Frontal cortex (tissue), 4 donors: ENCODE measurements around the gene DBN1. TPM values are rescaled to one million over a fixed set of nuclear protein-coding genes. Genes with fewer than 3 reads are reported as not detected.
A peak's percentile ranks its signal among the peaks of the same experiment; 100 is the strongest.

ENCODE experiments used
- DNase-seq, 2 donors: peaks; one replicate each; pipeline ENCODE4 v3.0.0; 2012; ENCODE audit warnings: low spot score in 2 of 2
- FAIRE-seq: peaks from 2 replicates; lab custom pipeline; 2012; peaks lifted over from hg19 to GRCh38; lab: Jason Lieb, UNC
- total RNA-seq: library from RNA; depleted of rRNA; stranded (reverse); fragments of >200 nt; gene quantifications from one replicate; pipeline ENCODE4 v1.2.3, GENCODE V29; 2014
- donor health status: control.
- donor health status: control.
- donor health status: control.

The DBN1 gene
- total RNA-seq, 1 donor from 2014 or later, result 187 TPM

- FAIRE-seq, result no peak
- DNase-seq, result no peak
Measured at GRCh38 chr5:177507165-177507564, 33.7 kb upstream of the DBN1 start.

DNA sequence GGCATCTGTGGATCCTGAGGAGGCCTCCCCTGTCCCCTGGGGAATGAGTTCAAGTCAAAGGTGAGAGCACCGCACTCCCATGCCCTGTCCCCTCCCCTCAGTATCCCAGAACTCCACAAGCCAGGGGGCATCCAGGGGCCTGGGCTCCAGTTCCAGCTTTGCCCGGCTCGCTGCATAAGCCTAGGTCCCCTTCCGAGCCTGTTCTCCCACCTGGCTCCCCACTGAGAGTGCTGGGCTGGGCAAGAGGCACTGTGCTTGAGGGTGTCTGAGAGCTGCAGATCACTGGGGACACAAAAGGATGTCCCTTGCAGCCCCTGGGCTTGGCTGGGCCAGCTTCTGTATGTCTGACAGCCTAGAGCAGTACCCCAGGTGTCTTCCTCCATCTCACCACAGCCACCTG, 31.6 kb upstream of the DBN1 start:
- FAIRE-seq (no peak), DNase-seq (no peak)

- FAIRE-seq, result no peak
- DNase-seq, result no peak
Measured at GRCh38 chr5:177504086-177505056, 30.9 kb upstream of the DBN1 start.

GRCh38 chr5:177503351-177504085, 30.1 kb upstream of the DBN1 start:
- no peak for FAIRE-seq

GRCh38 chr5:177502886-177503285, 29.5 kb upstream of the DBN1 start:
- no peak for DNase-seq
- FAIRE-seq, result no peak

More at GRCh38 chr5:177503351-177504085, 30.1 kb upstream of the DBN1 start:
- DNase-seq, result no peak

GRCh38 chr5:177501874-177502678, 28.6 kb upstream of the DBN1 start:
- no peak for DNase-seq
- FAIRE-seq, result no peak

DNA sequence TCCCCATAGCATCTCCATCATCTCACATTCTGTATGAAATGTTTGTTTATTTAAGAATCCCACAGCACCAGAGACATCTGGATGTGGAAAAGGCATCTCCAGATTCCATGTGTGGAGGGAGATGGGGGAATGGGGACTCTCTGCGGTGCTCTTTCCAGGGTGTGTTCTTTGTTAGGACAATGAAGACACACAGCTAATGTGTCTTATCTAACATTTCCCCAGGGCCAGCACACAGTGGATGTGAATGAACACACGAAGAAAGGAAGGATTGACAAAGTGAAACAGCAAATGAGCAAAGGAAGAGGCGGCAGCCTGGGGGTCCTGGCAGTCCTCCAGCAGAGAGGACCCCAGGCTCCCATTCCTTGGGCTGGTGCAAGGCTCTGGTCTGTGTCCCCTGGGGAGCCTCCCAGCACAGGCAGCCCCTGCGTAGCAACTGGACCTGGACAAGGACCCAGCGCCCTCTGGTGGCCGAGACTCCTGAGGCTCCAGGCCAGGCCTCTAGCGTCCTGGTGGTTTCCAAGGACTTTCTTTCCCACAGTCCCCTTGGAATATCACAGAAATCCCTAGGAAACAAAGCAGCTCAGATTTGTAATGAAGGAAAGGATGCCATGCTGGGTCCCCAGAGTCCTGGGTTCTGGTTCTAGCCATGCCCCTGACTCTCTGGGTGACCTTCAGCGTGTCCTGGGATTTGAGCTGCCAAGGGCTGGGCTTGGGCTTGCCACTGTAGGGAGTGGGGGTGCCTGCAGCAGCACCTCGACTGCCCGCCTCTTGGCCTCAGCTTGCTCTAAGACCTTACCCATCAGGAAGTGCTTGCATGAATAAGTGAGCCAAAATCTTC, 27.5 kb upstream of the DBN1 start:
- FAIRE-seq, result no peak
- peak; percentile 84 to 88 for DNase-seq

GRCh38 chr5:177499842-177500241, 26.4 kb upstream of the DBN1 start:
- FAIRE-seq (no peak), DNase-seq (no peak)

DNA sequence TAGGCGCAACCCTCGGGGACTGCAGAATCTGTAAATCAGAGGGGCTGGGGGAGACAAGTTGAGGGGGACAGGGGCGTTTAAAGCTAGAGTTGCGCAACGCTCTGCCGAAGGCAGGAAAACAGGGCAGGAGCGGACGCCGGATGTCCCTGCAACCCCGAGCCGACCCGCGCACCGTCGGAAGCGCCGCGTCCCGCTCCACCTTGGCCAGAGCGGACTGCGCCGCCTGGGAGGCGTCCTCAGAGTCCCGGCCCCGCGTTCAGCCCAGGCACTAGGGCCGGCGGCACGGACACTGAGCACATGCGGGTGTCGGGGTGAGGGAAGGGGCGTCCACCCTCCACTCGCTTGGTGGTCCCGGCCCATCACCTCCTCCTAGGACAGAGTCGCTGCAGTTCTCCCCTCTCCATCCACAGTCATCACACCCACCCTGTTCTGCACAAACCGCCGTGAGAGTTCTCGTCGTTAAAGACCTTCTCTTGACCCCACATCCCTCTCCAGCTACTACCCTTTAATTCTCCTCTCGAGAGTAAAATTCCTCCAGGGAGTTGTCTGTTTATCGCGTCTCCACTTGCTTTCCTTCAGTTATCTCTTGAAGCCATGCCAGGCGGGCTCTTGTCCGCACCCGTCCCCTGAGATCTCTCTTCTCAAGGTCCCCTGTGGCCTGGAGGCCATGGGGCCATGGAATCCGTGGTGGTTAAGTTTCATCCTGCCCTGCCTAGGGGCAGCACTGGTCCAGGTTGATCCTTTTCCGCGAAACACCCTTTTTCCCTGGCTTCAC, 24.8 kb upstream of the DBN1 start:
- DNase-seq (no peak), FAIRE-seq (no peak)

DNA sequence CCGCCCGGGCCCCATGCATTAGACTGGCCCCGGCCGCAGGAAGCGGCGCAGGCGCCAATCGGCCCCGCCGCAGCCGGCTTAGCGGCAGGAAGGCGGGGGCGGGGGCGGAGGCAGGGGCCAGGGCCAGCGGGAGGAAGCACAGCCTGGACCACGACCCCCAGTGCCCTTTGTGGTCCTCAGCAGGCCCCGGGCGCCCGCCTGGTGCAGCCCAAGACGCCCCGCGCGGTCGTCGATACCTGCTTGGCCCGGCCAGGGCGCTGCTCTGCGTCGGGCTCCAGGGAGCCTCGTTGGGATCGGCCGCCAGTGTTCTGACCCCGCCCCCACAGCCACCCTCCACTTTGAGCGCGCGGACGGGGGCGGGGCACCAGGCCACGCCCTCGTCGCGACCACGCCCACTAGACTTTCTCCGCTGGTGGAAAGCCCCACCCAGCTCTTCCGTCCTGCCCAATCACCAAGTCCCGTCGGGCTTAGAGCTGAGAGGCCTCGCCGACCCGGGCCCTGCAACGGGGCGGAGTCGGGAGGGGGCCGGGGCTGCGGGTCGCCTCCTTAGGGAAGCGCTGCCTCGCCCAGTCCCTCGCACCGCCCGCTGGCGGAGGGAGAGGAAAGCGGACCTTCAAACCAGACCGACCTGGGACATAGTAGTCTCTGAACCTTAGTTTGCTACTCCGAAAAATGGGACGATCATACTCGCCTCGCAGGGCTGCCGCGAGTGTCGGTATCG, 24.0 kb upstream of the DBN1 start, which contains the start of gene PDLIM7:
PDLIM7 (minus strand) TSS at position 313 of the 721 bp plus-strand sequence. CDS start 1,092 bp downstream, outside the sequence.
- DNase-seq (peak; percentile 90 to 96), FAIRE-seq (no peak)

- peak in 1 of 2 donors; percentile 70 for DNase-seq
Measured at GRCh38 chr5:177496727-177497291, 23.4 kb upstream of the DBN1 start.

DNA sequence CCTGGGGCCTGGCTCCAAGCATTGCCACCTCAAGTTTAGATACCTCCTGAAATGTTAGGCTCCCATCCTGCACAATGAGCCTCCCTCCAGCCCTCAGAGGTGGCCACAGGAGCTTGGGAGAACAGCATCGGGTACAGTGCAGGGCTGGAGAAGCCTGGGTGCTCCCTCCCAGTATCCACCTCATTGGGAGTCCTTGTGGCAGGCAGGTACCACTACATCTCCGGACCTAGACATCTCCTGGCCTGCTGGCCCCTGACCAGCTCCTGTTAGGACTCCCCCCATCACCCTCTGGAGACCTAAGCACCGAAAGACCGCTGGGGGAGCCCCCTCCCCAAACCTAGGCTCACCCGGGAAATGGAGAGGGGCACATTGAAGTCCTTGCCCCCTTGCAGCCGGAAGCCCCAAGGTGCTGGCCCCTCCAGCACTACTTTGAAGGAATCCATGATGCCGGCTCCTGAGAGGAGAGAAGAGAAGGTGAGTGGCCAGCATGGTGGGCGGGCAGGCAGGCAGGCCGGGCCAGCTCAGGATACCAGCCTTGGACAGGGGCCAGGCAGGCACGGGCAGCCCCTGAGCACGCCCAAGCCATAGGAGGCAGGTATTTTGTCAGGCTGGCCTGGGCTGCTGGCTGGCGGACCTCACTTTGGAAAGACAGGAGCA, 22.8 kb upstream of the DBN1 start:
- FAIRE-seq (no peak), DNase-seq (no peak)

More at GRCh38 chr5:177496727-177497291, 23.4 kb upstream of the DBN1 start:
- no peak for FAIRE-seq

GRCh38 chr5:177495243-177496060, 22.0 kb upstream of the DBN1 start:
- no peak for FAIRE-seq
- DNase-seq, result no peak

GRCh38 chr5:177494346-177495195, 21.1 kb upstream of the DBN1 start:
- DNase-seq (no peak), FAIRE-seq (no peak)

GRCh38 chr5:177493795-177494345, 20.4 kb upstream of the DBN1 start:
- no peak for DNase-seq

More at GRCh38 chr5:177493795-177494345, 20.4 kb upstream of the DBN1 start:
- FAIRE-seq, result no peak
